A549 (cell line): ENCODE results near the gene TMEM140. TPM values are rescaled to one million over a fixed set of nuclear protein-coding genes. Genes with fewer than 3 reads are reported as not detected.

Experiments used
- ATAC-seq, 2 experiments: fragments of 200-7000 bp in 1 of 2; fragments of >200 bp in 1 of 2; cut with Nextera tagmentation in 1 of 2; cut with Tn5 transposase in 1 of 2; 3 replicates each; pipeline versions ENCODE4 v1.8.0 to v1.9.1; 2018 to 2020; ENCODE audit warnings: mild to moderate bottlenecking in 1 of 2, moderate library complexity in 1 of 2
- CTCF ChIA-PET: fragments of 300-600 bp; sonication (Branson Sonifier 250); formaldehyde crosslinking; extraction: SDS; loops from one replicate; lab custom pipeline; 2021; ENCODE audit warnings: antibody characterized with exemption, inconsistent platforms; lab: Yijun Ruan, JAX
- POLR2A ChIA-PET: fragments of 350-600 bp; formaldehyde crosslinking; extraction: SDS; loops from one replicate; lab custom pipeline; 2021; ENCODE audit warnings: antibody characterized with exemption, inconsistent platforms; lab: Yijun Ruan, JAX
- DNase-seq, 2 experiments: peaks; one replicate each; pipeline versions ENCODE4 v3.0.0 to v3.0.0-alpha.2; 2011 to 2016; ENCODE audit warnings: low read depth in 1 of 2, low spot score in 1 of 2
- FAIRE-seq: peaks from 2 replicates; lab custom pipeline; 2011; peaks lifted over from hg19 to GRCh38; lab: Jason Lieb, UNC
- H3K27ac ChIP-seq, 2 experiments: fragments of >200 bp; sonication (Bioruptor Twin); formaldehyde crosslinking; 3 replicates each; pipeline ENCODE4 v1.5.1; 2016 to 2017
- H3K4me1 ChIP-seq: fragments of >200 bp; sonication (Bioruptor Twin); formaldehyde crosslinking; 3 replicates; pipeline ENCODE4 v1.6.1; 2016
- H3K4me2 ChIP-seq: fragments of >200 bp; sonication (Bioruptor Twin); formaldehyde crosslinking; 3 replicates; pipeline ENCODE4 v1.6.1; 2016
- H3K4me3 ChIP-seq: fragments of >200 bp; sonication (Bioruptor Twin); formaldehyde crosslinking; 3 replicates; pipeline ENCODE4 v1.5.1; 2016
- H3K9me3 ChIP-seq: fragments of >200 bp; sonication (Bioruptor Twin); formaldehyde crosslinking; 3 replicates; pipeline ENCODE4 v1.6.1; 2016
- CEBPB ChIP-seq, 2 experiments: fragments of >200 bp in 1 of 2; sonication (Bioruptor Twin) in 1 of 2; formaldehyde crosslinking in 1 of 2; IDR thresholded peaks; 2 replicates each; pipeline ENCODE4 v1.6.1; 2012 to 2016
- CHD2 ChIP-seq: fragments of 150-350 bp; IDR thresholded peaks from 2 replicates; pipeline ENCODE4 v1.6.1; 2014; ENCODE audit warnings: low read length; ENCODE audit not compliant: partially characterized antibody
- CTCF ChIP-seq: fragments of >200 bp; sonication (Bioruptor Twin); formaldehyde crosslinking; IDR thresholded peaks from 3 replicates; pipeline ENCODE4 v1.5.1; 2016
- EP300 ChIP-seq, 2 experiments: fragments of >200 bp; sonication (Bioruptor Twin); formaldehyde crosslinking; IDR thresholded peaks; 2 replicates in 1 of 2; 3 replicates in 1 of 2; pipeline ENCODE4 v1.6.1; 2016 to 2017
- FOSB ChIP-seq: fragments of 250-450 bp; sonication (Bioruptor Pico); IDR thresholded peaks from 2 replicates; pipeline ENCODE4 v1.5.0; 2020; ENCODE audit warnings: mild to moderate bottlenecking, moderate library complexity
- FOXS1 ChIP-seq: fragments of 250-450 bp; sonication (Bioruptor Pico); IDR thresholded peaks from 2 replicates; pipeline ENCODE4 v1.5.0; 2020; ENCODE audit warnings: mild to moderate bottlenecking, moderate library complexity
- GATA3 ChIP-seq: IDR thresholded peaks from 2 replicates; pipeline ENCODE4 v1.6.1; 2012; ENCODE audit warnings: borderline replicate concordance
- HDAC2 ChIP-seq: fragments of 200-600 bp; sonication (generic); IDR thresholded peaks from 2 replicates; pipeline ENCODE4 v1.6.1; 2016
- HOXB13 ChIP-seq: fragments of 250-450 bp; sonication (Bioruptor Pico); IDR thresholded peaks from 2 replicates; pipeline ENCODE4 v1.5.0; 2020; ENCODE audit warnings: low read depth, mild to moderate bottlenecking, moderate library complexity
- JUN ChIP-seq, 2 experiments: fragments of >200 bp; sonication (Bioruptor Twin); formaldehyde crosslinking; IDR thresholded peaks; 2 replicates in 1 of 2; 3 replicates in 1 of 2; pipeline ENCODE4 v1.6.1; 2016 to 2017
- KDM1A ChIP-seq: fragments of 200-600 bp; sonication (generic); IDR thresholded peaks from 2 replicates; pipeline ENCODE4 v1.6.1; 2016; ENCODE audit warnings: low read depth, mild to moderate bottlenecking
- KDM5A ChIP-seq: fragments of 200-600 bp; sonication (generic); IDR thresholded peaks from 2 replicates; pipeline ENCODE4 v1.6.1; 2016; ENCODE audit warnings: antibody characterized with exemption, mild to moderate bottlenecking
- NFE2L2 ChIP-seq: fragments of 150-350 bp; conservative IDR thresholded peaks from 2 replicates; pipeline ENCODE4 v1.6.1; 2014; ENCODE audit warnings: low read length
- NPAS2 ChIP-seq: fragments of 250-450 bp; sonication (Bioruptor Pico); IDR thresholded peaks from 2 replicates; pipeline ENCODE4 v1.8.0; 2022; ENCODE audit warnings: mild to moderate bottlenecking, moderate library complexity, borderline replicate concordance
- POLR2AphosphoS2 ChIP-seq: conservative IDR thresholded peaks from 2 replicates; pipeline ENCODE4 v1.6.1; 2012; ENCODE audit warnings: low read length, improper control_type of control experiment, inconsistent platforms
- RARB ChIP-seq: fragments of 250-450 bp; sonication (Bioruptor Pico); IDR thresholded peaks from 2 replicates; pipeline ENCODE4 v1.8.0; 2021; ENCODE audit warnings: mild to moderate bottlenecking, moderate library complexity
- RCOR1 ChIP-seq: fragments of 150-350 bp; IDR thresholded peaks from 2 replicates; pipeline ENCODE4 v1.6.1; 2014; ENCODE audit warnings: antibody characterized with exemption, low read length, low read depth
- RFX5 ChIP-seq: fragments of 450-650 bp; IDR thresholded peaks from 2 replicates; pipeline ENCODE4 v1.7.1; 2014; ENCODE audit warnings: antibody characterized with exemption, mild to moderate bottlenecking, moderate library complexity
- SREBF2 ChIP-seq: fragments of 450-650 bp; IDR thresholded peaks from 2 replicates; pipeline ENCODE4 v1.6.1; 2014; ENCODE audit warnings: mild to moderate bottlenecking, moderate library complexity
- ZNF302 ChIP-seq: fragments of 250-450 bp; sonication (Bioruptor Pico); IDR thresholded peaks from 2 replicates; pipeline ENCODE4 v1.9.0; 2021; ENCODE audit warnings: inconsistent platforms, mild to moderate bottlenecking, moderate library complexity
- ZSCAN20 ChIP-seq: fragments of 250-450 bp; sonication (Bioruptor Pico); IDR thresholded peaks from 2 replicates; pipeline ENCODE4 v1.8.0; 2022; ENCODE audit warnings: mild to moderate bottlenecking, moderate library complexity
- WGBS: methylation state at CpG from one replicate; pipeline ENCODE4 v1.1.6; 2017; ENCODE audit errors: missing lambda C conversion rate; 5-methylcytosine and 5-hydroxymethylcytosine counted together
- polyA plus RNA-seq, 4 experiments: library from polyadenylated mRNA; depleted of rRNA in 3 of 4; stranded (reverse); fragments of >200 nt; fragmentation: RNase III in 1 of 4; extraction: RNeasy Plus Mini Kit Qiagen cat#74134 plus additional on column Dnase treatment in 1 of 4; gene quantifications; 2 replicates in 3 of 4; 3 replicates in 1 of 4; pipeline ENCODE4 v1.2.3, GENCODE V29; 2011 to 2017
- TF ChIP-seq, protein P1 (sequence below): fragments of 250-450 bp; sonication (Bioruptor Pico); IDR thresholded peaks from 2 replicates; pipeline ENCODE4 v1.5.0; 2020; ENCODE audit warnings: low read depth, mild to moderate bottlenecking, moderate library complexity
- TF ChIP-seq, protein P2 (sequence below): fragments of >200 bp; sonication (Bioruptor Twin); formaldehyde crosslinking; IDR thresholded peaks from 3 replicates; pipeline ENCODE4 v1.6.1; 2016

The TMEM140 gene
- polyA plus RNA-seq, 2 of the 4 experiments (the other 2 are of a cell fraction) = 0.72 to 0.87 TPM

- FAIRE-seq (no peak), DNase-seq (no peak), ATAC-seq (no peak)
- 88% methylated on average over 5 of the region's 5 CpGs for WGBS
- H3K27ac ChIP-seq = no peak overlapping the region
- no peak overlapping the region for H3K4me3 ChIP-seq
- ChIA-PET CTCF (interaction anchor here (2.5 kb wide), 1 partner anchor 12 kb away, joined by 7 read pairs; no protein-coding TSS in a partner anchor), POLR2A (no interaction called here)
- TF ChIP-seq RCOR1 (no peak), POLR2AphosphoS2 (no peak), RARB (CRISPR knock-in tag) (no peak), KDM1A (no peak), NPAS2 (no peak), CEBPB (IDR thresholded peaks at IDR 0.05) (no peak), HDAC2 (no peak), RFX5 (no peak), HOXB13 (CRISPR knock-in tag) (no peak), JUN (IDR thresholded peaks at IDR 0.05) (no peak), CTCF (no peak), FOXS1 (CRISPR knock-in tag) (no peak)
- TF ChIP-seq, protein P1, sequence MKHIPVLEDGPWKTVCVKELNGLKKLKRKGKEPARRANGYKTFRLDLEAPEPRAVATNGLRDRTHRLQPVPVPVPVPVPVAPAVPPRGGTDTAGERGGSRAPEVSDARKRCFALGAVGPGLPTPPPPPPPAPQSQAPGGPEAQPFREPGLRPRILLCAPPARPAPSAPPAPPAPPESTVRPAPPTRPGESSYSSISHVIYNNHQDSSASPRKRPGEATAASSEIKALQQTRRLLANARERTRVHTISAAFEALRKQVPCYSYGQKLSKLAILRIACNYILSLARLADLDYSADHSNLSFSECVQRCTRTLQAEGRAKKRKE (CRISPR knock-in tag) = no peak
- TF ChIP-seq, all 56 proteins: peak for 0
- Histone ChIP-seq H3K9me3 (no peaks in the 10 kb centered on the region), H3K4me1 (no peaks in the 10 kb centered on the region), H3K4me2 (no peak overlapping the region)
Measured at GRCh38 chr7:135184254-135184841, 36.5 kb downstream of the TMEM140 start.

DNA sequence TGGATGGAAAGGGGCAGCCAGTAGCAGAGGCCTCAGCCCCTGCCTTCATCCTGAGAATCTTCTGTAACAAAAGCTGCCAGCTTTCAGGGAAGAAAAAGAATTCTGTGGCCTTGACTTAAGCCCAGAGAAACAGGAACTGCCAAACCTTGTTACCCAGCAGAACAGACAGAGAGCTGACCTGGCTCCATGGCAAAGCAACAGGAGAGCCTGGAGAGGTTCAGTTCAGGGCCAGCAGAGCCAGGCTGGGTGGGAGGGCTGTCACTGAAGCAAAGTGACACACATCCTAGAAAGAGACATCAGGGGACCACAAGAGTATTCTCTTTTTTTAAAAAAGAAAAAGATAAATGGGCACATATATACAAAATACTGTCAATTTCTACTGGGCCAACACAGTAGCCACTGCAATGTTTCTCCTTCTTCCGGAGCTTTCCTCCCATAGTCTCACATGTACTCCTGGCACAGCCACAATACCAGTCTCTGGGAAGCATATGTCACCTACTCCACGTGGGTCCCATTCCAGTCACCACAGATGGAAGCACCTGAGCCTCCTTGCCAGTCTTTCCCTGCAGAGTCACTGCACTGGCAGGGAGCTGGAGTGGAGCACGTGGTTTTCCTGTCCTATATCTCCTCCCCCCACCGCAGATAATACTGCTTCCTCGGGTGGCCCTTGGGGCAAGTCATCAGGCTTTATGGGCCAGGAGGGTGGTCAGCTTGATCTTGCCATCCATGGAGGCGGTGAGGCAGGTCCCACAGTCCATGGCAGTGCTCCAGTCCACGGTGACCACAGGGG is 37.8 kb downstream of the TMEM140 start:
- Histone ChIP-seq H3K4me3 (no peak overlapping the region), H3K9me3 (no peaks in the 10 kb centered on the region), H3K27ac (no peak overlapping the region), H3K4me2 (no peak overlapping the region), H3K4me1 (no peaks in the 10 kb centered on the region)
- FAIRE-seq (no peak), DNase-seq (no peak), ATAC-seq (no peak)
- ChIA-PET CTCF (interaction anchor here (1.8 to 2.5 kb wide), 2 partner anchors 10 to 15 kb away, joined by 6 to 7 read pairs; partner anchors contain the start of gene CYREN), POLR2A (no interaction called here)
- WGBS = 74% methylated on average over 6 of the region's 7 CpGs
- TF ChIP-seq GATA3 (no peak), CHD2 (no peak), RARB (CRISPR knock-in tag) (no peak), FOSB (CRISPR knock-in tag) (no peak), SREBF2 (no peak), NFE2L2 (no peak), CEBPB (IDR thresholded peaks at IDR 0.05) (no peak), KDM5A (no peak), ZNF302 (CRISPR knock-in tag) (no peak), HOXB13 (CRISPR knock-in tag) (no peak), EP300 (IDR thresholded peaks at IDR 0.05) (no peak), ZSCAN20 (CRISPR knock-in tag) (no peak), POLR2AphosphoS2 (no peak), HDAC2 (no peak)
- TF ChIP-seq, protein P2, sequence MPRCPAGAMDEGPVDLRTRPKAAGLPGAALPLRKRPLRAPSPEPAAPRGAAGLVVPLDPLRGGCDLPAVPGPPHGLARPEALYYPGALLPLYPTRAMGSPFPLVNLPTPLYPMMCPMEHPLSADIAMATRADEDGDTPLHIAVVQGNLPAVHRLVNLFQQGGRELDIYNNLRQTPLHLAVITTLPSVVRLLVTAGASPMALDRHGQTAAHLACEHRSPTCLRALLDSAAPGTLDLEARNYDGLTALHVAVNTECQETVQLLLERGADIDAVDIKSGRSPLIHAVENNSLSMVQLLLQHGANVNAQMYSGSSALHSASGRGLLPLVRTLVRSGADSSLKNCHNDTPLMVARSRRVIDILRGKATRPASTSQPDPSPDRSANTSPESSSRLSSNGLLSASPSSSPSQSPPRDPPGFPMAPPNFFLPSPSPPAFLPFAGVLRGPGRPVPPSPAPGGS = no peak
